SK-N-SH (cell line): ENCODE results near the gene REELD1. TPM values are rescaled to one million over a fixed set of nuclear protein-coding genes. Genes with fewer than 3 reads are reported as not detected.
A peak's percentile ranks its signal among the peaks of the same experiment; 100 is the strongest.

Experiments
- CTCF ChIA-PET: fragments of 300-600, 350-600 bp; formaldehyde crosslinking; extraction: SDS; loops from one replicate; lab custom pipeline; 2021; lab: Yijun Ruan, JAX
- POLR2A ChIA-PET: fragments of 350-600 bp; sonication (Branson Sonifier 250); formaldehyde crosslinking; extraction: SDS; loops from one replicate; lab custom pipeline; 2020; ENCODE audit warnings: antibody characterized with exemption, inconsistent platforms; lab: Yijun Ruan, JAX
- DNase-seq: peaks from one replicate; pipeline ENCODE4 v3.0.0; 2012
- H2AFZ ChIP-seq: fragments of 200-600 bp; sonication (generic); 2 replicates; pipeline ENCODE4 v1.8.1; 2016; ENCODE audit warnings: antibody characterized with exemption, mild to moderate bottlenecking, low read depth
- H3F3A ChIP-seq: fragments of 200-600 bp; sonication (generic); replicated peaks from 2 replicates; pipeline ENCODE3; 2016; ENCODE audit warnings: antibody characterized with exemption, mild to moderate bottlenecking; ENCODE audit not compliant: insufficient read depth
- H3K27ac ChIP-seq, 2 experiments: fragments of 200-500 bp in 1 of 2; fragments of 200-600 bp in 1 of 2; sonication (Bioruptor generic) in 1 of 2; sonication (generic), shearing (Covaris generic) in 1 of 2; 2 replicates each; pipeline versions ENCODE4 v1.5.1 to v1.6.1; 2014 to 2016; ENCODE audit warnings: low read depth in 2 of 2, inconsistent platforms in 1 of 2, low read length in 1 of 2, mild to moderate bottlenecking in 1 of 2, mixed read lengths in 1 of 2
- H3K27me3 ChIP-seq: fragments of 200-600 bp; sonication (generic), shearing (Covaris generic); 2 replicates; pipeline ENCODE4 v1.6.1; 2016; ENCODE audit warnings: mixed run types; ENCODE audit not compliant: insufficient read depth
- H3K36me3 ChIP-seq, 2 experiments: fragments of 200-500 bp in 1 of 2; fragments of 200-600 bp in 1 of 2; sonication (Bioruptor generic) in 1 of 2; sonication (generic) in 1 of 2; replicated peaks in 1 of 2; 2 replicates each; pipeline versions ENCODE3 to v1.5.1; 2014 to 2016; ENCODE audit warnings: low read length in 1 of 2, mild to moderate bottlenecking in 1 of 2; ENCODE audit not compliant: insufficient read depth in 2 of 2, control insufficient read depth in 1 of 2
- H3K4me1 ChIP-seq, 2 experiments: fragments of 200-500 bp in 1 of 2; fragments of 200-600 bp in 1 of 2; sonication (Bioruptor generic) in 1 of 2; sonication (generic), shearing (Covaris generic) in 1 of 2; 2 replicates each; pipeline versions ENCODE4 v1.5.1 to v1.6.1; 2014 to 2016; ENCODE audit warnings: low read depth in 1 of 2, low read length in 1 of 2, mixed run types in 1 of 2; ENCODE audit not compliant: insufficient read depth in 2 of 2, control insufficient read depth in 1 of 2
- H3K4me2 ChIP-seq: fragments of 200-600 bp; sonication (generic), shearing (Covaris generic); 2 replicates; pipeline ENCODE4 v1.6.1; 2017; ENCODE audit warnings: mixed run types
- H3K4me3 ChIP-seq, 2 experiments: fragments of 200-500 bp in 1 of 2; fragments of 200-600 bp in 1 of 2; sonication (Bioruptor generic) in 1 of 2; sonication (generic), shearing (Covaris generic) in 1 of 2; 2 replicates each; pipeline versions ENCODE4 v1.5.1 to v1.8.1; 2014 to 2016; ENCODE audit warnings: low read depth in 2 of 2, inconsistent platforms in 1 of 2, low read length in 1 of 2, mild to moderate bottlenecking in 1 of 2, mixed read lengths in 1 of 2, moderate library complexity in 1 of 2
- H3K79me2 ChIP-seq: fragments of 200-600 bp; sonication (generic); 2 replicates; pipeline ENCODE4 v1.8.1; 2017; ENCODE audit warnings: mild to moderate bottlenecking; ENCODE audit not compliant: insufficient read depth
- H3K9ac ChIP-seq: fragments of 200-600 bp; sonication (generic); 2 replicates; pipeline ENCODE4 v1.6.1; 2017; ENCODE audit warnings: mixed run types
- H3K9me2 ChIP-seq: fragments of 200-600 bp; sonication (generic); 2 replicates; pipeline ENCODE4 v1.6.1; 2017; ENCODE audit warnings: mixed run types
- H3K9me3 ChIP-seq: fragments of 200-600 bp; sonication (generic); 2 replicates; pipeline ENCODE4 v1.6.1; 2017; ENCODE audit warnings: mixed run types, mild to moderate bottlenecking, moderate library complexity
- H4K20me1 ChIP-seq: fragments of 200-600 bp; sonication (generic); 2 replicates; pipeline ENCODE4 v1.6.1; 2017; ENCODE audit warnings: mild to moderate bottlenecking, mixed run types; ENCODE audit not compliant: insufficient read depth
- CHD2 ChIP-seq: fragments of 150-350 bp; IDR thresholded peaks from 2 replicates; pipeline ENCODE4 v1.6.1; 2018; ENCODE audit warnings: low read length; ENCODE audit not compliant: partially characterized antibody
- EP300 ChIP-seq, 2 experiments: IDR thresholded peaks; 2 replicates each; pipeline versions ENCODE4 v1.4.0 to v1.6.1; 2012; ENCODE audit warnings: borderline replicate concordance in 1 of 2, low read depth in 1 of 2, low read length in 1 of 2
- FOXJ3 ChIP-seq: sonication (generic); formaldehyde crosslinking; IDR thresholded peaks from 2 replicates; pipeline ENCODE4 v1.5.1; 2020; ENCODE audit warnings: mild to moderate bottlenecking, missing genetic modification reagents
- FOXM1 ChIP-seq: IDR thresholded peaks from 2 replicates; pipeline ENCODE4 v1.4.0; 2012; ENCODE audit warnings: low read depth, mild to moderate bottlenecking
- GABPA ChIP-seq: IDR thresholded peaks from 2 replicates; pipeline ENCODE4 v1.4.0; 2012; ENCODE audit warnings: low read depth, mild to moderate bottlenecking
- GATA2 ChIP-seq: sonication (generic); formaldehyde crosslinking; IDR thresholded peaks from 2 replicates; pipeline ENCODE4 v1.5.0; 2020; ENCODE audit warnings: mild to moderate bottlenecking, missing genetic modification reagents
- MEF2A ChIP-seq: IDR thresholded peaks from 2 replicates; pipeline ENCODE4 v1.4.0; 2012; ENCODE audit warnings: low read depth, borderline replicate concordance
- MXI1 ChIP-seq: IDR thresholded peaks from 2 replicates; pipeline ENCODE4 v1.6.1; 2012; ENCODE audit warnings: mild to moderate bottlenecking, low read depth, low read length, improper control_type of control experiment
- RAD21 ChIP-seq: IDR thresholded peaks from 2 replicates; pipeline ENCODE4 v1.6.1; 2012; ENCODE audit warnings: mild to moderate bottlenecking, low read length
- RCOR1 ChIP-seq: fragments of 150-350 bp; IDR thresholded peaks from 2 replicates; pipeline ENCODE4 v1.6.1; 2017; ENCODE audit warnings: antibody characterized with exemption, low read length
- SMC3 ChIP-seq: IDR thresholded peaks from 2 replicates; pipeline ENCODE4 v1.6.1; 2012; ENCODE audit warnings: low read depth, low read length, improper control_type of control experiment
- TAF1 ChIP-seq: IDR thresholded peaks from 2 replicates; pipeline ENCODE4 v1.6.1; 2012; ENCODE audit warnings: low read depth, mild to moderate bottlenecking, low read length, moderate library complexity, borderline replicate concordance
- TCF12 ChIP-seq: IDR thresholded peaks from 2 replicates; pipeline ENCODE4 v1.4.0; 2012
- TEAD4 ChIP-seq: IDR thresholded peaks from 2 replicates; pipeline ENCODE4 v1.4.0; 2012; ENCODE audit warnings: mild to moderate bottlenecking, borderline replicate concordance; ENCODE audit not compliant: insufficient read depth
- WGBS: methylation state at CpG from one replicate; pipeline ENCODE4 v1.1.6; 2017; ENCODE audit warnings: low lambda C conversion rate; 5-methylcytosine and 5-hydroxymethylcytosine counted together
- polyA plus RNA-seq, 3 experiments: library from polyadenylated mRNA; depleted of rRNA; stranded (reverse); fragments of >200 nt; gene quantifications; 2 replicates each; pipeline ENCODE4 v1.2.3, GENCODE V29; 2012
- TF ChIP-seq, protein P1 (sequence below): IDR thresholded peaks from 2 replicates; pipeline ENCODE4 v1.4.0; 2012; ENCODE audit warnings: low read depth, borderline replicate concordance
- TF ChIP-seq, protein P2 (sequence below): fragments of 150-350 bp; IDR thresholded peaks from 2 replicates; pipeline ENCODE4 v1.6.1; 2017; ENCODE audit warnings: antibody characterized with exemption, low read length, low read depth, borderline replicate concordance
- TF ChIP-seq, protein P3 (sequence below): IDR thresholded peaks from 2 replicates; pipeline ENCODE4; 2012

Gene REELD1
- polyA plus RNA-seq, 1 of the 3 experiments (the other 2 are of a cell fraction) = not detected

DNA sequence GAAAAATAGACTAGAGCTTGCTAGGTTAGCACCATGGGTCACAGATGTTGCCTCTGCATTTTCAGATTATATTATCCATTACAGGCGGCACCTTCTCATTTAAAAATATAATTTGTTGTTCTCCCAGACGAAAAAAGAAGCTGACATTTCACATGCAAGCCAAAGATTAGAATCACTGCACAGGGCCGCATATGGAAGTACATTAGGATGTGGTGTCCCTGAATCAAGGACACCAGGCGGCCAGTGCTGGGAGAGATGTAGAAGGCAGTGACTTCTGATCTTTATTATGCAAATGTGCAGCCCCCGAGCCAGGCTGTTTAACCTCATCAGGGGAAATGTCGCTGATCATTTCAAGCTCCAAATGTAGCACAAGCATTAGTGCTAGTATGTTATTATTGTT is 22.8 kb downstream of the REELD1 start:
- Histone ChIP-seq H3K27me3 (no peaks in the 10 kb centered on the region), H3K36me3 (no peaks in the 10 kb centered on the region), H3K9me3 (no peaks in the 10 kb centered on the region), H3K9ac (no peak overlapping the region), H3K4me2 (no peak overlapping the region), H3K79me2 (no peaks in the 10 kb centered on the region), H3F3A (peaks cover 17% of the 10 kb centered on the region), H4K20me1 (no peaks in the 10 kb centered on the region), H3K27ac (peak overlapping the region in 1 of 2 experiments; percentile 82; a peak in 2 of 4 replicates), H3K4me3 (no peak overlapping the region), H3K9me2 (no peaks in the 10 kb centered on the region), H3K4me1 (peaks cover 10 to 21% of the 10 kb centered on the region in 2 experiments), H2AFZ (no peak overlapping the region)
- TF ChIP-seq GABPA (no peak), MEF2A (no peak), CHD2 (peak; percentile 62), RCOR1 (no peak), TCF12 (no peak), GATA2 (CRISPR knock-in tag) (peak; percentile 91), FOXM1 (no peak), MXI1 (peak; percentile 19; the same call in 1 of the 2 replicates), FOXJ3 (0 out of 2 replicates have a peak, but pooled peaks have one; percentile 21), EP300 (IDR thresholded peaks at IDR 0.05; ENCODE audit: borderline replicate concordance in 1 of 2, low read depth in 1 of 2, low read length in 1 of 2) (peak in 1 of 2 experiments; percentile 62; a peak in 2 of 4 replicates), TAF1 (no peak), SMC3 (no peak), TEAD4 (no peak), RAD21 (peak; percentile 24; the same call in 1 of the 2 replicates)
- TF ChIP-seq, protein P1, sequence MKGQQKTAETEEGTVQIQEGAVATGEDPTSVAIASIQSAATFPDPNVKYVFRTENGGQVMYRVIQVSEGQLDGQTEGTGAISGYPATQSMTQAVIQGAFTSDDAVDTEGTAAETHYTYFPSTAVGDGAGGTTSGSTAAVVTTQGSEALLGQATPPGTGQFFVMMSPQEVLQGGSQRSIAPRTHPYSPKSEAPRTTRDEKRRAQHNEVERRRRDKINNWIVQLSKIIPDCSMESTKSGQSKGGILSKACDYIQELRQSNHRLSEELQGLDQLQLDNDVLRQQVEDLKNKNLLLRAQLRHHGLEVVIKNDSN = no peak
- TF ChIP-seq, protein P2, sequence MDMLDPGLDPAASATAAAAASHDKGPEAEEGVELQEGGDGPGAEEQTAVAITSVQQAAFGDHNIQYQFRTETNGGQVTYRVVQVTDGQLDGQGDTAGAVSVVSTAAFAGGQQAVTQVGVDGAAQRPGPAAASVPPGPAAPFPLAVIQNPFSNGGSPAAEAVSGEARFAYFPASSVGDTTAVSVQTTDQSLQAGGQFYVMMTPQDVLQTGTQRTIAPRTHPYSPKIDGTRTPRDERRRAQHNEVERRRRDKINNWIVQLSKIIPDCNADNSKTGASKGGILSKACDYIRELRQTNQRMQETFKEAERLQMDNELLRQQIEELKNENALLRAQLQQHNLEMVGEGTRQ = no peak
- TF ChIP-seq, protein P3, sequence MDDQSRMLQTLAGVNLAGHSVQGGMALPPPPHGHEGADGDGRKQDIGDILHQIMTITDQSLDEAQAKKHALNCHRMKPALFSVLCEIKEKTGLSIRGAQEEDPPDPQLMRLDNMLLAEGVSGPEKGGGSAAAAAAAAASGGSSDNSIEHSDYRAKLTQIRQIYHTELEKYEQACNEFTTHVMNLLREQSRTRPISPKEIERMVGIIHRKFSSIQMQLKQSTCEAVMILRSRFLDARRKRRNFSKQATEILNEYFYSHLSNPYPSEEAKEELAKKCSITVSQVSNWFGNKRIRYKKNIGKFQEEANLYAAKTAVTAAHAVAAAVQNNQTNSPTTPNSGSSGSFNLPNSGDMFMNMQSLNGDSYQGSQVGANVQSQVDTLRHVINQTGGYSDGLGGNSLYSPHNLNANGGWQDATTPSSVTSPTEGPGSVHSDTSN = no peak
- 71% methylated on average over 6 of the region's 6 CpGs for whole genome bisulfite sequencing
- ChIA-PET POLR2A (interaction anchor here (0.8 to 1.2 kb wide), 2 partner anchors 285 to 298 kb away, joined by 3 to 4 read pairs; partner anchors contain the start of gene ZNF827), CTCF (interaction anchor here (0.8 to 1.7 kb wide), 11 partner anchors 12 to 860 kb away, joined by 3 to 6 read pairs (median 4); no protein-coding TSS in a partner anchor)
- DNase-seq = peak; percentile 78
